Endothelial cell of umbilical vein (primary cell): ENCODE measurements around the gene HINT1. TPM values are rescaled to one million over a fixed set of nuclear protein-coding genes. Genes with fewer than 3 reads are reported as not detected.

Source experiments
- BruUV-seq: library from RNA; stranded (reverse); fragments of 400-500 nt; replicated peaks from 2 replicates; lab custom pipeline; 2021; lab: Mats Ljungman, UMichigan
- CTCF ChIA-PET: fragments of 300-600, 350-600 bp; sonication (Branson Sonifier 250); formaldehyde crosslinking; loops from one replicate; lab custom pipeline; 2021; ENCODE audit warnings: antibody characterized with exemption, inconsistent platforms; lab: Charles Lee
- POLR2A ChIA-PET: fragments of 300-600, 350-600 bp; sonication (Branson Sonifier 250); formaldehyde crosslinking; loops from one replicate; lab custom pipeline; 2021; ENCODE audit warnings: antibody characterized with exemption, inconsistent platforms; lab: Charles Lee
- DNase-seq: peaks from one replicate; pipeline ENCODE4 v3.0.0-alpha.2; 2011; ENCODE audit warnings: low read depth, low spot score
- FAIRE-seq: peaks from 2 replicates; lab custom pipeline; 2011; peaks lifted over from hg19 to GRCh38; lab: Jason Lieb, UNC
- H2AFZ ChIP-seq: 2 replicates; pipeline ENCODE4 v1.6.0; 2012; ENCODE audit warnings: low read depth, low read length, control low read depth, inconsistent platforms
- H3K27ac ChIP-seq: 2 replicates; pipeline ENCODE4 v1.5.1; 2011; ENCODE audit warnings: low read depth, mild to moderate bottlenecking, control low read depth, low read length, moderate library complexity; ENCODE audit not compliant: insufficient read depth
- H3K27me3 ChIP-seq, 2 experiments: 2 replicates each; pipeline versions ENCODE4 v1.6.0 to v1.6.1; 2011; ENCODE audit warnings: low read length in 2 of 2, mixed read lengths in 1 of 2; ENCODE audit not compliant: control insufficient read depth in 2 of 2, insufficient read depth in 2 of 2
- H3K36me3 ChIP-seq, 2 experiments: 2 replicates in 1 of 2; 3 replicates in 1 of 2; pipeline ENCODE4 v1.5.1; 2011; ENCODE audit warnings: low read length in 2 of 2, mild to moderate bottlenecking in 1 of 2, moderate library complexity in 1 of 2; ENCODE audit not compliant: control insufficient read depth in 2 of 2, insufficient read depth in 2 of 2; ENCODE audit errors: extremely low read depth in 1 of 2
- H3K4me1 ChIP-seq: 3 replicates; pipeline ENCODE4 v1.5.1; 2011; ENCODE audit warnings: mild to moderate bottlenecking, low read length; ENCODE audit not compliant: control insufficient read depth, insufficient read depth; ENCODE audit errors: extremely low read depth
- H3K4me2 ChIP-seq: 2 replicates; pipeline ENCODE4 v1.6.1; 2011; ENCODE audit warnings: low read length, control low read depth, mixed read lengths; ENCODE audit not compliant: insufficient read depth
- H3K4me3 ChIP-seq, 3 experiments: fragments of 200-600 bp in 1 of 3; sonication (generic), shearing (Covaris generic) in 1 of 3; replicated peaks in 1 of 3; 2 replicates each; pipeline ENCODE4 v1.5.1; 2011 to 2016; ENCODE audit warnings: control low read depth in 3 of 3, low read length in 3 of 3, mild to moderate bottlenecking in 2 of 3, inconsistent platforms in 1 of 3, low read depth in 1 of 3, moderate library complexity in 1 of 3; ENCODE audit not compliant: insufficient read depth in 1 of 3
- H3K79me2 ChIP-seq: 2 replicates; pipeline ENCODE4 v1.6.0; 2012; ENCODE audit warnings: low read length, inconsistent platforms; ENCODE audit not compliant: control insufficient read depth, insufficient read depth
- H3K9ac ChIP-seq: replicated peaks from 2 replicates; pipeline ENCODE3; 2011; ENCODE audit warnings: low read length, control low read depth; ENCODE audit not compliant: insufficient read depth; ENCODE audit errors: extremely low read depth
- H3K9me1 ChIP-seq: replicated peaks from 3 replicates; pipeline ENCODE4 v1.6.0; 2011; ENCODE audit warnings: mild to moderate bottlenecking, low read length; ENCODE audit not compliant: control insufficient read depth, insufficient read depth; ENCODE audit errors: extremely low read depth
- H3K9me3 ChIP-seq: replicated peaks from 2 replicates; pipeline ENCODE4 v1.5.1; 2012; ENCODE audit warnings: low read length, inconsistent platforms; ENCODE audit not compliant: control insufficient read depth, insufficient read depth
- H4K20me1 ChIP-seq: replicated peaks from 2 replicates; pipeline ENCODE3; 2011; ENCODE audit warnings: mild to moderate bottlenecking, low read length; ENCODE audit not compliant: control insufficient read depth, insufficient read depth; ENCODE audit errors: extremely low read depth
- EZH2 ChIP-seq: IDR thresholded peaks from 2 replicates; pipeline ENCODE4 v1.6.1; 2012; ENCODE audit warnings: borderline replicate concordance, low read depth, mild to moderate bottlenecking, moderate library complexity, low read length, inconsistent platforms; ENCODE audit not compliant: severe bottlenecking
- FOS ChIP-seq: IDR thresholded peaks from 2 replicates; pipeline ENCODE4 v1.6.1; 2011; ENCODE audit warnings: mild to moderate bottlenecking, low read length, moderate library complexity, borderline replicate concordance; ENCODE audit not compliant: insufficient read depth
- GATA2 ChIP-seq: IDR thresholded peaks from 2 replicates; pipeline ENCODE4 v1.7.0; 2011; ENCODE audit warnings: low read depth, mild to moderate bottlenecking, moderate library complexity, mixed read lengths, low read length; ENCODE audit not compliant: insufficient read length, insufficient read depth
- JUN ChIP-seq: IDR thresholded peaks from 2 replicates; pipeline ENCODE4 v1.6.1; 2011; ENCODE audit warnings: borderline replicate concordance, low read depth; ENCODE audit not compliant: insufficient read length, insufficient read depth
- MYC ChIP-seq: IDR thresholded peaks from one replicate; pipeline ENCODE4 v1.6.1; 2011; ENCODE audit warnings: mild to moderate bottlenecking, low read depth, low read length
- POLR2A ChIP-seq: IDR thresholded peaks from 2 replicates; pipeline ENCODE4 v1.6.1; 2012; ENCODE audit warnings: low read depth, mild to moderate bottlenecking, control low read depth, low read length
- POLR2AphosphoS5 ChIP-seq: IDR thresholded peaks from 2 replicates; pipeline ENCODE4 v1.6.1; 2012; ENCODE audit warnings: low read depth, mild to moderate bottlenecking, control low read depth, low read length, moderate library complexity; ENCODE audit not compliant: insufficient read depth
- dilution Hi-C: fragments of 300-500 bp; cut with MboI; formaldehyde crosslinking; loops from one replicate; pipeline ENCODE4 v1.15.0; 2019; ENCODE audit warnings: low sequenced_read_pairs; ENCODE audit not compliant: extremely low pct_ligation_motif_present
- intact Hi-C: fragments of 100-400 bp; cut with micrococcal nuclease; formaldehyde crosslinking; loops from one replicate; pipeline ENCODE4 v1.10.0; 2022
- polyA plus RNA-seq, 4 experiments: library from polyadenylated mRNA; depleted of rRNA in 3 of 4; stranded (reverse) in 3 of 4; unstranded in 1 of 4; fragments of >200 nt; gene quantifications; 2 replicates each; pipeline versions ENCODE4 v1.2.1 to v1.2.3, GENCODE V29; 2011 to 2012; ENCODE audit warnings: missing spikeins in 1 of 4
- total RNA-seq: library from RNA; stranded (reverse); gene quantifications from 2 replicates; pipeline ENCODE4 v1.2.3, GENCODE V29; 2021
- TF ChIP-seq, protein P1 (sequence below): IDR thresholded peaks from 2 replicates; pipeline ENCODE4 v1.6.1; 2011; ENCODE audit not compliant: insufficient read depth, insufficient read length
- TF ChIP-seq, protein P2 (sequence below), 2 donors: IDR thresholded peaks; 1 replicate in 1 of 2; 2 replicates in 1 of 2; pipeline ENCODE4 v1.5.1; 2011; ENCODE audit warnings: low read length in 2 of 2, mild to moderate bottlenecking in 2 of 2, moderate library complexity in 2 of 2, control low read depth in 1 of 2, inconsistent platforms in 1 of 2, low read depth in 1 of 2; ENCODE audit not compliant: insufficient read depth in 1 of 2; ENCODE audit errors: extremely low read depth in 1 of 2

HINT1 gene
- total and polyA plus RNA-seq, 2 donors (not counting 3 experiments of a cell fraction or from before 2014, with no cell fraction given) = 221 to 423 TPM

DNA sequence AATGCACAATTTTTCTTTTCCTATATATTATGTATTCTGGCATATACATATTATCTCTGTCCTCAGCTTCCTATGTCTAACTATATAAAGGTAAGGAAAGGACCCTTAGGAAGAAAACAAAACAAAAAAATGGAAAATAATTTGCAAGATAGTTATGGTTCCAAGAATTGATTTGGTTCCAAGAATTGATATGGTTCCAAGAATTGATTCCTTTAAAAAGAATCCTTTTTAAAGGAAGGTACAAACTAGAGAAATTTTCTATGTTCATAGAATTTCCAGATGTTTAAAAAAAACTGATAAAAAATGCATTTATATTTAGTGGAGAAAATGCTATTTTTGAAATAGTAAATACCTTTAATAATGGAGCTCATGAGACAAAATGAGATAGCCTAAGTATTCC lies 17.8 kb upstream of the HINT1 start:
- TF ChIP-seq EZH2 = no peak
- TF ChIP-seq, protein P1, sequence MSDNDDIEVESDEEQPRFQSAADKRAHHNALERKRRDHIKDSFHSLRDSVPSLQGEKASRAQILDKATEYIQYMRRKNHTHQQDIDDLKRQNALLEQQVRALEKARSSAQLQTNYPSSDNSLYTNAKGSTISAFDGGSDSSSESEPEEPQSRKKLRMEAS = no peak
- no peak for TF ChIP-seq GATA2
- TF ChIP-seq POLR2AphosphoS5 = no peak
- no peak for TF ChIP-seq FOS
- TF ChIP-seq, protein P2, sequence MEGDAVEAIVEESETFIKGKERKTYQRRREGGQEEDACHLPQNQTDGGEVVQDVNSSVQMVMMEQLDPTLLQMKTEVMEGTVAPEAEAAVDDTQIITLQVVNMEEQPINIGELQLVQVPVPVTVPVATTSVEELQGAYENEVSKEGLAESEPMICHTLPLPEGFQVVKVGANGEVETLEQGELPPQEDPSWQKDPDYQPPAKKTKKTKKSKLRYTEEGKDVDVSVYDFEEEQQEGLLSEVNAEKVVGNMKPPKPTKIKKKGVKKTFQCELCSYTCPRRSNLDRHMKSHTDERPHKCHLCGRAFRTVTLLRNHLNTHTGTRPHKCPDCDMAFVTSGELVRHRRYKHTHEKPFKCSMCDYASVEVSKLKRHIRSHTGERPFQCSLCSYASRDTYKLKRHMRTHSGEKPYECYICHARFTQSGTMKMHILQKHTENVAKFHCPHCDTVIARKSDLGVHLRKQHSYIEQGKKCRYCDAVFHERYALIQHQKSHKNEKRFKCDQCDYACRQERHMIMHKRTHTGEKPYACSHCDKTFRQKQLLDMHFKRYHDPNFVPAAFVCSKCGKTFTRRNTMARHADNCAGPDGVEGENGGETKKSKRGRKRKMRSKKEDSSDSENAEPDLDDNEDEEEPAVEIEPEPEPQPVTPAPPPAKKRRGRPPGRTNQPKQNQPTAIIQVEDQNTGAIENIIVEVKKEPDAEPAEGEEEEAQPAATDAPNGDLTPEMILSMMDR (IDR thresholded peaks at IDR 0.05; ENCODE audit: extremely low read depth in 1 of 2, insufficient read depth in 1 of 2, low read depth in 1 of 2, low read length in 2 of 2) = no peak
- no peak for TF ChIP-seq JUN
- TF ChIP-seq MYC = no peak
- TF ChIP-seq POLR2A = no peak
- Histone ChIP-seq H3K9ac (no peak overlapping the region), H3K4me1 (no peaks in the 10 kb centered on the region), H4K20me1 (no peaks in the 10 kb centered on the region), H3K9me1 (no peaks in the 10 kb centered on the region), H3K4me2 (no peak overlapping the region), H2AFZ (no peak overlapping the region), H3K79me2 (no peaks in the 10 kb centered on the region), H3K36me3 (no peaks in the 10 kb centered on the region), H3K9me3 (no peaks in the 10 kb centered on the region), H3K27me3 (no peaks in the 10 kb centered on the region), H3K27ac (no peak overlapping the region), H3K4me3 (no peak overlapping the region)
- intact Hi-C loops (no loop called here), dilution Hi-C loops (no loop called here)
- DNase-seq = no peak
- FAIRE-seq = no peak
- ChIA-PET CTCF (no interaction called here), POLR2A (no interaction called here)
- BruUV-seq = no TSS peak
